ENCODE measurements around the gene AFAP1. TPM values are rescaled to one million over a fixed set of nuclear protein-coding genes. Genes with fewer than 3 reads are reported as not detected.

The AFAP1 gene
- total RNA-seq, 4 donors from 2014 or later: 15.8 to 42.9 (median 31.3) TPM

DNA sequence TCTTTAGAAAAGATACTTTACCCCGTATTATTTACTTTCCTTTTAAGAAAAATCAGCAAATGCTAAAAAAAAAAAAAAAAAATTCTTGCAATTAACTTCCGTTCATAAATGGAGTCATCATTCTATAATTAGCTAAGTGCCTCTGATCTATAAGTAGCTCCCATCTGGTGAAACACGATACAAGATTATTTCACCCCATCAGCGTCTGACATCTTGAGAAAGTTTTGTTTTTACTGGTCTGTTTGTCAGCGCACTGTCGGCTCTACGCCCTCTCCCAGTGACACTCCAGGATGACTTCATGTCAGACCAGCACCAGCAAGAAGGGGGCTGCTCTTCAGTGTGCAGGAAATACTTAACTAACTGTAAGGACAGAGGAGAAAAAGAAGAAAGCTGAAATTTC is 108.3 kb downstream of the AFAP1 start:
- H3K27me3 ChIP-seq: no peaks in the 10 kb centered on the region
- DNase-seq: no peak
- peak overlapping the region; percentile 26 to 80 (median 54) for H3K27ac ChIP-seq
- no peak for TF ChIP-seq POLR2A (IDR thresholded peaks at IDR 0.05)
- H3K9me3 ChIP-seq: no peaks in the 10 kb centered on the region
- H3K4me1 ChIP-seq: peaks cover 0 to 13% (median 3%) of the 10 kb centered on the region in 4 donors
- H3K36me3 ChIP-seq: no peaks in the 10 kb centered on the region
- H3K4me3 ChIP-seq: no peak overlapping the region

DNA sequence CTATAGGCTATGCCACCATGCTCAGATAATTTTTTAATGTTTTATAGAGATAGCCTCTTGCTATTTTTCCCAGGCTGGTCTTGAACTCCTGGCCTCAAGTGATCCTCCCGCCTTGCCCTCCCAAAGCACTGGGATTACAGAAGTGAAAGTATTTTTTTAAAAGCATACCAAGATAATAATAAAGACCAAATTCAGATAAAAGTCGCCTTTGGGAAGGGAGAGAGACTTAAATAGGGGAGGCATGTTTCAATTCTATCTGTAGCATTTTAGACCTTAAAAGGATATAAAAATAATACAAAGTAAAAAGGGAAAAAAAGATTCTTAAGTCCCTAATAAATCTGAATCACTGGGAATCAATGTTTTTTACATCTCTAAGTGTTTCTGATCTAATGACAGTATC is 108.9 kb downstream of the AFAP1 start:
- H3K27ac ChIP-seq: peak overlapping the region in 2 of 4 donors; percentile 41 to 80
- peaks cover 0 to 13% (median 3%) of the 10 kb centered on the region in 4 donors for H3K4me1 ChIP-seq
- H3K4me3 ChIP-seq: no peak overlapping the region
- no peaks in the 10 kb centered on the region for H3K9me3 ChIP-seq
- no peak for TF ChIP-seq POLR2A (IDR thresholded peaks at IDR 0.05)
- TF ChIP-seq, protein P1, sequence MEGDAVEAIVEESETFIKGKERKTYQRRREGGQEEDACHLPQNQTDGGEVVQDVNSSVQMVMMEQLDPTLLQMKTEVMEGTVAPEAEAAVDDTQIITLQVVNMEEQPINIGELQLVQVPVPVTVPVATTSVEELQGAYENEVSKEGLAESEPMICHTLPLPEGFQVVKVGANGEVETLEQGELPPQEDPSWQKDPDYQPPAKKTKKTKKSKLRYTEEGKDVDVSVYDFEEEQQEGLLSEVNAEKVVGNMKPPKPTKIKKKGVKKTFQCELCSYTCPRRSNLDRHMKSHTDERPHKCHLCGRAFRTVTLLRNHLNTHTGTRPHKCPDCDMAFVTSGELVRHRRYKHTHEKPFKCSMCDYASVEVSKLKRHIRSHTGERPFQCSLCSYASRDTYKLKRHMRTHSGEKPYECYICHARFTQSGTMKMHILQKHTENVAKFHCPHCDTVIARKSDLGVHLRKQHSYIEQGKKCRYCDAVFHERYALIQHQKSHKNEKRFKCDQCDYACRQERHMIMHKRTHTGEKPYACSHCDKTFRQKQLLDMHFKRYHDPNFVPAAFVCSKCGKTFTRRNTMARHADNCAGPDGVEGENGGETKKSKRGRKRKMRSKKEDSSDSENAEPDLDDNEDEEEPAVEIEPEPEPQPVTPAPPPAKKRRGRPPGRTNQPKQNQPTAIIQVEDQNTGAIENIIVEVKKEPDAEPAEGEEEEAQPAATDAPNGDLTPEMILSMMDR (IDR thresholded peaks at IDR 0.05): no peak
- H3K36me3 ChIP-seq: no peaks in the 10 kb centered on the region
- DNase-seq: no peak
- no peaks in the 10 kb centered on the region for H3K27me3 ChIP-seq

DNA sequence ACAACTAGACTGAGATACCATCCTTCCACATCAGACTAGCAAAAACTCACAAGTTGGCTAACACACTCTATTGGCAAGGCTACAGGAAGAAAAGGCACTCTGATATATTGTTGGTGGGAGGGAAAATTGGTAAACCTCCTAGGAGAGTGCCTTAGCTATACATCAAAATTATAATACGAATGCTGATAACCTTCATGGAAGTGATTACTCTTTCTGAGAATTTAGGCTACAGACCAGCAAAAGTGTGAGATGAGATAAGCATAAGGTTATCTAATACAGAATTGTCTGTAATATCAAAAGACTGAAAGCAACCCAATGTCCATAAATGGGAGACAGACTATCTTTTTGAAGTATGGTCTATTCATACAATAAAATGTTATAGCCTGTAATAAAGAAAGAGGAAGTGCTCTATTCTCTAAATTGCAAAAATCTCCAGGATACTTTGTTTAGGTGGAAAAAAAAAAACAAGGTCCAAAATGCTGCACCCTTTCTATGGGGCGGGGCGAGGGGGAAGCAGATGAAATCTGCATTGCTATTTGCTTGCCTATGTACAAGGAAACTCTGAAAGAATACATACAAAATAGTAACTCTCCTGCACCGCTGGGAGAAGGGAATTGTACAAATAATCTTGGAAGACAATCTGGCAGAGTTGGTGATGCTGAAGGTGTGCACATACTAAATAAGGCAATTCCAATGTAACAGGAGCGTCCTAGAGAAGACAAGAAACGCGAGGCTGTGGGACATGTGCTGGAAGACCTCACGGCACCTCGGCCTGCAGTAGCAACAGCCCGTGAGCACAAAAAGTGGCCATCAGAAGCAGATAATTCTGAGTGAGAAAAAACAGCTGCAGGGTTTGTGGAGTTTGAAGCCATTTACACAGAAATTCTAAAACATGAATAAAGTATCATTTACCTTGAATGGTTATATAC is 109.7 kb downstream of the AFAP1 start:
- TF ChIP-seq, protein P1 (IDR thresholded peaks at IDR 0.05): no peak
- TF ChIP-seq POLR2A (IDR thresholded peaks at IDR 0.05): no peak
- H3K36me3 ChIP-seq: no peaks in the 10 kb centered on the region
- peaks cover 0 to 13% (median 3%) of the 10 kb centered on the region in 4 donors for H3K4me1 ChIP-seq
- peak overlapping the region in 2 of 4 donors; percentile 80 to 82 for H3K27ac ChIP-seq
- H3K4me3 ChIP-seq: no peak overlapping the region
- DNase-seq: no peak
- H3K9me3 ChIP-seq: no peaks in the 10 kb centered on the region
- no peaks in the 10 kb centered on the region for H3K27me3 ChIP-seq

DNA sequence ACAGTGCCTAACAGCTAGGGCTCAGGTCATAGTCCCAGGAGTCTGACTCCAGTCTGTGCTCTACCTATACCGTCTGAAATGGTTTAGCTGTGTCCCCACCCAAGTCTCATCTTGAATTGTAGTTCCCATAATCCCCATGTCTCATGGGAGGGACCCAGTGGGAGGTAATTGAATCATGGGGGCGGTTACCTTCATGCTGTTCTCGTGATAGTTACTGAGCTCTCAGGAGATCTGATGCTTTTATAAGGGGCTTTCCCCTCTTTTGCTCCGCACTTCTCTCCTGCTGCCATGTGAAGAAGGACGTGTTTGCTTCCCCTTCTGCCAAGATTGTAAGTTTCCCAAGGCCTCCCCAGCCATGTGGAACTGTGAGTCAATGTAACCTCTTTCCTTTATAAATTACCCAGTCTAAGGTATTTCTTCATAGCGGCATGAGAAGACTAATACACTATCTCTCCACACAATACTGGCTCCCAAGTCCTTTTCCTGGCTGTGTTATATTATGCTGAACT is 110.8 kb downstream of the AFAP1 start:
- Histone ChIP-seq H3K36me3 (no peaks in the 10 kb centered on the region), H3K27me3 (no peaks in the 10 kb centered on the region), H3K9me3 (no peaks in the 10 kb centered on the region), H3K4me3 (no peak overlapping the region), H3K4me1 (peaks cover 0 to 15% (median 3%) of the 10 kb centered on the region in 4 donors), H3K27ac (peak overlapping the region; percentile 37 to 82 (median 70))
- DNase-seq: no peak
- no peak for TF ChIP-seq POLR2A (IDR thresholded peaks at IDR 0.05)
- TF ChIP-seq, protein P1 (IDR thresholded peaks at IDR 0.05): no peak

DNA sequence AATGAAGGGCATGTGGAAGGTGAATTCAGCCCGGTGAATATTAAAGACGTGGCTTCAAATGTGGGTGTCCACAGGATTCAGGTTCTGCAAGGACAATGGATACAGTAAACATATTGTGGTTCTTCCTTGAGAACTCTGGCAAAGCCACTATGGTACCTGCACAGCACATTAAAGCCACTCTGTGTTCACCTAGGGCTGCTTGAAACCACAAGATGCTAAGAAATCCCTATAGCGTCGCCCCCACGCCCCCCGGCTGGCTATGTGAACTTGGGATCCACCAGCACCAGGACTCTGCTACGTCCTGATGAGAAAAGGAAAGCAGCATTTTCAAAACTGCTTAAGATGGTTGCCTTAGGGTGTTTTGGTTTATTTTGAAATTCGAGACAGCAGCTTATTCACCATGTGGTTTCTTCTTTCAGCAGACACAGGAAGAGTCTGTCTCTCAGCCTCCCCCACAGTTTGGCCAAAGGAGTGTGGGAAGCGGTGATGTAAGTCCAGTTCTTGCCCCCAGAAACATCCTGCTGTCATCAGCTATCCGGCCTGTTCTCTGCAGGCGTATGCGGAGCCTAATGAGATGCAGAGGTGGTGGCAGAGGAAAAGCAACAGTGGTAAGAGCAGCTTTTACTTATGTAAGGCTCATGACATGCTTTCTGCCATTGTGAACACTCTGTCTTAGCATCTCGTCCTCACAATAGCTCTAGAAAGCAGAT is 111.5 kb downstream of the AFAP1 start:
- DNase-seq: peak in 2 of 3 donors; percentile 35 to 86
- Histone ChIP-seq H3K9me3 (no peaks in the 10 kb centered on the region), H3K27me3 (no peaks in the 10 kb centered on the region), H3K27ac (peak overlapping the region; percentile 37 to 82 (median 70)), H3K4me3 (no peak overlapping the region), H3K36me3 (no peaks in the 10 kb centered on the region), H3K4me1 (peaks cover 0 to 22% (median 5%) of the 10 kb centered on the region in 4 donors)
- no peak for TF ChIP-seq POLR2A (IDR thresholded peaks at IDR 0.05)
- TF ChIP-seq, protein P1 (IDR thresholded peaks at IDR 0.05): no peak

Data from Peyer's patch (tissue), 4 donors.